Medulla oblongata (tissue), 1 donor: ENCODE measurements around the gene PRKAB1.
"Not testable (repeated sequence)": the region's sequence is repeated elsewhere in the genome, so short reads cannot be mapped to it uniquely, and the experiment has no call there.

Experiments used
- DNase-seq: peaks from one replicate; pipeline ENCODE4 v3.0.0-alpha.2; 2015; ENCODE audit errors: extremely low spot score

Gene PRKAB1

GRCh38 chr12:119667577-119668323 lies at the start of gene PRKAB1:
Gene PRKAB1 (plus strand): TSS chr12:119668133. CDS start chr12:119668245, 112 bp downstream.
- peak; percentile 97 for DNase-seq

DNA sequence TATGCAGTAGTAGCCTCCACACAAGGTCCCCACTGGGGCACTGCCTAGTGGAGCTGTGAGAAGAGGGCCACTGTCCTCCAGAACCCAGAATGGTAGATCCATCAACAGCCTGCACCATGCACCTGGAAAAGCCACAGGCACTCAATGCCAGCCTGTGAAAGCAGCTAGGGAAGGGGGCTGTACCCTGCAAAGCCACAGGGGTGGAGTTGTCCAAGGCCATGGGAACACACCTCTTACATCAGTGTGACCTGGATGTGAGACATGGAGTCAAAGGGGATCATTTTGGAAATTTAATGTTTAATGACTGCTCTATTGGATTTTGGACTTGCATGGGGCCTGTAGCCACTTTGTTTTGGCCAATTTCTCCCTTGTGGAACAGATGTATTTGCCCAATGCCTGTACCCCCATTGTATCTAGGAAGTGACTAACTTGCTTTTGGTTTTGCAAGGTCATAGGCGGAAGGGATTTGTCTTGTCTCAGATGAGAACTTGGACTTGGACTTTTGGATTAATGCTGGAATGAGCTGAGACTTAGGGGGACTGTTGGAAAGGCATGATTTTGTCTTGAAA lies 49.5 kb upstream of the PRKAB1 start:
- not testable (repeated sequence) for DNase-seq

GRCh38 chr12:119620490-119620889 lies 47.4 kb upstream of the PRKAB1 start:
- no peak for DNase-seq

GRCh38 chr12:119621878-119622277 lies 46.1 kb upstream of the PRKAB1 start:
- DNase-seq = no peak

GRCh38 chr12:119624966-119625365 lies 43.0 kb upstream of the PRKAB1 start:
- no peak for DNase-seq

DNA sequence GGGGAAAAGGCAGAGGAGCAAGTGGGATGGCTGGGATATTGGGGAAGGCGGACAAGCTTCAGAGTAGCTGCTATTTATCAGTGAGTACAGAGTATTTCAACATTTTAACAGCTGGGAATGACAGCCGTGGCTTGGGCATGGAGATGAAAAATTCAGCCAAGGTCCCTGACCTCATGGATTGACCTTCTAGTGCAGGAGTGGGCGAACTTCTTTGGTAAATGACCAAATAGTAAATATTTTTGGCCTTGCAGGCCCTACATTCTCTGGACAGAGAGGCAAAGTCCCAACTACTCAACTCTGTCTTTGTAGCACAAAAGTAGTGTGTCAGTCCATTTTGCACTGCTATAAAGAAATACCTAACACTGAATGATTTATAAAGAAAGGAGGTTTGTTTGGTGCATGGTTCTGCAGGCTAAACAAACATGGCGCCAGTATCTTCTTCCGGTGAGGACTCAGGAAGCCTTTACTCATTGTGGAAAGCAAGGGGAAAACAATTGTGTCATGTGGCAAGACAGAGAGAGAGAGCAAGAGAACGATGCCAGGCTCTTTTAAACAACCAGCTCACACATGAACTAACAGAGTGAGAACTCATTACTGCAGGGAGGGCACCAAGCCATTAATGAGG lies 40.8 kb upstream of the PRKAB1 start:
- no peak for DNase-seq

DNA sequence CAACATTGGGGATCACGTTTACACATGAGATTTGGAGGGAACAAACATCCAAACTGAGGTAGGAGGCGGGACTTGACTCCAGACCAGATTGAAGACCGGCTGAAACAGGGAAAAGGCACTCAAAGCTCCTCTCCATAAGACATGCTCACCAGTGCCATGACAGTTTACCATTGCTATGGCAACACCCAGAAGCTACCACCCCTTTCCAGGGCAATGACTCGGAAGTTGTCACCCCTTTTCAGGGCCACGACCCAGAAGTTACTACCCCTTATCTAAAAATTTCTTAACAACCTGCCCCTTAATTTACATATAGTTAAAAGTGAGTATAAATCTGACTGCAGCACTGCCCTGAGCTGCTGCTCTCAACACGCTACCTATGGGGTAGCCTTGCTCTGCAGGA lies 40.2 kb upstream of the PRKAB1 start:
- DNase-seq = no peak

DNA sequence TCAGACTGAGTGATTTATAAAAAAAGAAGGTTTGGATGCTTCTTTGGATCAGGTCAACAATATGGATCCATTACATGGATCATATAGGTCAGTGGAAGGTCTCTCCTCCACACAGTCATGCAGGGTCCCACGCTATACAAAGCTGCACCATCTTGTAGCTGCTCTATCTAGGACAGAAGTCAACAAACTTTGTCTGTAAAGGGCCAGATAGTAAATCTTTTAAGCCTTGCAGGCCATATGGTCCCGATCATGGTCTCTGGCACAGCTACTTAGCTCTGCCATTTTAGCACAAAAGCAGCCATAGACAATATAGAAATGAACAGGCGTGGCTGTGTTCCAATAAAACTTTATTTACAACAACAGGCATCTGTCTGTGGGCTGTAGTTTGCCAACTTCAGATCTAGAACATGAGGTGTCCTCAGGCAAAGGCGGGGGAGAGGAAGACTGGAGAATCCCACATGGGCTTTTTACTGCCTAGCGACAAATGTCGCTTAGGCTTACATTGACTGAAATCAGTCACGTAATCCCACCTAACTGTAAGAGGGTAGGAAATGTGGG lies 37.6 kb upstream of the PRKAB1 start:
- no peak for DNase-seq

- DNase-seq = no peak
These were observed 36.9 kb upstream of the PRKAB1 start for GRCh38 chr12:119630962-119631550.

- no peak for DNase-seq
These were observed 35.8 kb upstream of the PRKAB1 start for GRCh38 chr12:119631930-119632678.

DNA sequence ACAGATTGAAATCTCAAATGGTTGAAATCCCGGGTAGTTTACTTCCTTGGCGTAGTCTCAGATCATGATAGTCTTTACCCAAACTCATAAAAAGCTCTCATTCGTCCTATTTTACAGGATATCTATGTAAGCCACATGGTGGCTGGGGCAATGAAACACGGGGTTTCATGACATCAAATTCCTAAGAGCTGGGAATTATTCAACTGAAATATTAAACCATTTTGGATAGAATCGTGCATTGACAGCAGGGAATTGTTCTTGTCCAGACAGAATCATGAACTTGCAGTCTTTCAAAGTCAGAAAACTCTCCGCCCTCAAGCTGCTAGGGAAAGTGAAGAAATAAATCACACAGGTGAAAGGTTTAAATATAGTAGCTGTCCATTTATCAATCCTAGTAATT lies 33.2 kb upstream of the PRKAB1 start:
- DNase-seq = no peak

- DNase-seq = no peak
These were observed 24.9 kb upstream of the PRKAB1 start for GRCh38 chr12:119642986-119643385.

GRCh38 chr12:119644930-119645329 lies 23.0 kb upstream of the PRKAB1 start:
- DNase-seq = no peak

DNA sequence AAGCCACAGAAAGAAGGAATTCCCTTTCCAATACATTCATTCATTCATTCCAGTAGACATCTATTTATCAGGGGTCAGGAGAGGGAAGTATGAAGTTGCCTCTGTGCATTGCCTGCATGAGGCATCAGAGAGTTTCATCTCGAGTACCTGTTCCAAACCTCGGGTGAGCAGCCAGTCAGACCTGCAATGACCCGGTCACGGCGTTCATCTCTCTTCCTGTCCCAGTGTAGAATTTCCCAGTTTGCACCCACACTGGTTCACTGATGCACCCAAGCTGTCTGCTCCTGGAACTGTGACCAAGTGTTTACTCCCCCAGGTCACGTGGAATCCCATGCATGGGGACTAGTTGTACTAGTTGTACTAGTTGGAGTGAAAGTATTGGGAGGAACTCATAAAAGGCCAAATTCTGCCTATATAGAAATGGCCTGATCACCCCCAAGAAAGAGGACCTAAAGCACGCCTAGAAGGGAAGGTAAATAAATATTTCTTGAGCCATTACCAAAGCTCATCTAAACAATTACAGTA lies 22.3 kb upstream of the PRKAB1 start:
- no peak for DNase-seq

DNA sequence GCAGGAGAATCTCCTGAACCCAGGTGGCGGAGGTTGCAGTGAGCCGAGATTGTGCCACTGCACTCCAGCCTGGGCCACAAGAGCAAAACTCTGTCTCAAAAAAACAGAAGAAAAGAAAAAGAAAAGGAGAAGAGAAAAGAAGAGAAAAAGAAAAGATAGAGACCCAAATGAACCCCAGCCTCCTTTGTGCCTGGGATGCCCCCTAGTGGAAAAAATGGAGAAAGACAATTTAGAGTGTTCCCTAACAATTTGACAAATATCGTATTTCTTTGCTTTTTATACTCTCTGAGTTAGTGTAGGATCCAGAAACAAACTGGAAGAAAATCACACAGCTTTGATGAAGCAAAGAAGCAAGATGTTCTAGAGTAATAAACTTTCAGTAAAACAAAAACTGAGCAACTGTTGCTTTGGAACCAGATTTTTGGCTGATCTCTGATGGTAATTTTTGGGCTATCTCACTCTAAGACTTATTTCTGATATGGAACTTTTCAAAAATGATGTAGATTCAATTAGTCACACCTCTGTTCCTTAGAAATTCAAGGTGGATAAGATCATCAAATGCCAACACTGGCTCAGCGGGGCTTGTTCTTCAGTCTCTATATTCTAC lies 18.6 kb upstream of the PRKAB1 start:
- DNase-seq = no peak

DNA sequence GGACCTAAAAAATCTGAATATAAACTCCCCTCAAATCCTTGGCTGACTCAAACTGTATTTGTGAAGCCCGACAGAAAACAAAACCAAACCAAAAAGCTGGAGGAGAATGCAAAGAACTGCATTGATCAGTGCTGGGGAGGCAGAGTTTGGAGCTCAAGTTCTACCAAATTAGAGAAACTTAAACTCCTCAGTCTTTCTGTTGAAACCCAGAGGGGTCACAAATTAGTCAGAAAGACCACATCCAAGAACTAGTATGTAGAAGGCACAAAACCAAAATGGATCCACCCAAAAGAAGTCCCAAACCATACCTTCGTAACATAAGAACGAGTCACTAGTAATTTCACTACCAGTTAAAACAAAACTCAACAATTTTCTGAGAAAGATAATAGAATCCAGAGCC lies 15.3 kb upstream of the PRKAB1 start:
- DNase-seq = no peak

DNA sequence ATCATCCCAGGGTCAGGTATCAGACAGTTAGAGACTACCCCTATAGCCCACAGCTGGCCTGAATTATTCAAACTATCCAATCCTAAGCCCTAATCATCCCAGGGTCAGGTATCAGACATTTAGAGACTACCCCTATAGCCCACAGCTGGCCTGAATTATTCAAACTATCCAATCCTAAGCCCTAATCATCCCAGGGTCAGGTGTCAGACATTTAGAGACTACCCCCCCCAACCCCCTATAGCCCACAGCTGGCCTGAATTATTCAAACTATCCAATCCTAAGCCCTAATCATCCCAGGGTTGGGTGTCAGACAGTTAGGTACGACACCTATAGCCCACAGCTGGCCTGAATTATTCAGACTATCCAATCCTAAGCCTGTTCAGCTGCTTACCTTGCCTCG lies 10.9 kb upstream of the PRKAB1 start:
- DNase-seq = not testable (repeated sequence)

GRCh38 chr12:119658166-119658565 lies 9.8 kb upstream of the PRKAB1 start:
- DNase-seq = not testable (repeated sequence)

GRCh38 chr12:119659289-119659897 lies 8.5 kb upstream of the PRKAB1 start:
- no peak for DNase-seq

GRCh38 chr12:119660076-119660475 lies 7.9 kb upstream of the PRKAB1 start:
- DNase-seq = no peak

DNA sequence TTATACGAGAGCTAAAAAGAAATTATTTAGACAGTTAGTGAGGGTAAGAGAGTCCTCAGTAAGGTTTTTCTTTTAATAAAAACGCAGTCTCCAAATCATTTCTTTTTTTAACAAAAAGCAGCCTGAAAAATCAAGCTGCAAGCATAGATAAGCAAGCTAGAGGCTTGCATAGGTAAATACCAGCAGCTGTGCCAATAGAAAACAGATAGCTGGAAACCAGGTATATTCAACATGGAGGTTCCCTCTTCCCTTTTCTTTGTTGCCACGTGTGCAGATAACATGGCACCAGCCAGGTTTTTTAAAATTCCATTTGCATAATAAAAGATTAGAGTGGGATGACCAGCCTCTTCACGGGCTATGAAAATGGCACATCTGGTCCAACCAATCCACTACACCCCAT lies 6.1 kb upstream of the PRKAB1 start:
- DNase-seq = no peak
